ENCODE data around the gene PSMD2. TPM values are rescaled to one million over a fixed set of nuclear protein-coding genes. Genes with fewer than 3 reads are reported as not detected.

The PSMD2 gene
- total RNA-seq, 4 donors from 2014 or later, result 63.6 to 234 (median 195) TPM

DNA sequence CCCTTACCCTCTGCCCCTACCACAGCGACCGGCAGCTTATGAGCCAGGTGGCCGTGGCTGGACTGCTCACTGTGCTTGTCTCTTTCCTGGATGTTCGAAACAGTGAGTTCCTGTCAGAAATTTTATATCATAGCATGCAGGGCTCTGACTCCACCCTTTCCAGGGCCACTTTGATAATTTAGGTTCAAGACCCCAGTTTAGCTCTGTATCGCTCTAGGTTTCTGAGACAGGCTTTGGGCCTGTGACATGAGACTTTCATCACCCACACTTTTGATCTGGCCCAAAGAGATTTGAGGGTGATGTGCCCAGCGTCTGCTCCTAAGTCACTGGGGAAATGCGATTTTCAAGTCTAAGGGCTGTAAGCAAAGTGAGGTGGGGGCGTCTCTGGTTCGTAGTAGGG lies 8.9 kb downstream of the PSMD2 start:
- no peak for DNase-seq
- Histone ChIP-seq H3K4me3 (no peak overlapping the region), H3K36me3 (peaks cover 0 to 31% (median 15%) of the 10 kb centered on the region in 4 donors), H3K4me1 (peaks cover 0 to 13% (median 5%) of the 10 kb centered on the region in 4 donors), H3K9me3 (no peaks in the 10 kb centered on the region), H3K27me3 (no peaks in the 10 kb centered on the region), H3K27ac (no peak overlapping the region)
- intact Hi-C loops (cut with DNase I; ENCODE audit: low total_unique reads) (loop anchor here (10.0 kb wide), 1 partner anchor 47 kb away; no protein-coding TSS in a partner anchor), in situ Hi-C loops (cut with MboI; ENCODE audit: low pct_ligation_motif_present in 1 of 4, low pct_unique_long_range_greater_than_20kb in 1 of 4, low sequenced_read_pairs in 3 of 4) (no loop called here)
- 96 to 100% methylated on average over 3 to 9 of the region's 9 CpGs for WGBS, 2 donors (ENCODE audit: low coverage in 1 of 2)
- TF ChIP-seq, protein P1, sequence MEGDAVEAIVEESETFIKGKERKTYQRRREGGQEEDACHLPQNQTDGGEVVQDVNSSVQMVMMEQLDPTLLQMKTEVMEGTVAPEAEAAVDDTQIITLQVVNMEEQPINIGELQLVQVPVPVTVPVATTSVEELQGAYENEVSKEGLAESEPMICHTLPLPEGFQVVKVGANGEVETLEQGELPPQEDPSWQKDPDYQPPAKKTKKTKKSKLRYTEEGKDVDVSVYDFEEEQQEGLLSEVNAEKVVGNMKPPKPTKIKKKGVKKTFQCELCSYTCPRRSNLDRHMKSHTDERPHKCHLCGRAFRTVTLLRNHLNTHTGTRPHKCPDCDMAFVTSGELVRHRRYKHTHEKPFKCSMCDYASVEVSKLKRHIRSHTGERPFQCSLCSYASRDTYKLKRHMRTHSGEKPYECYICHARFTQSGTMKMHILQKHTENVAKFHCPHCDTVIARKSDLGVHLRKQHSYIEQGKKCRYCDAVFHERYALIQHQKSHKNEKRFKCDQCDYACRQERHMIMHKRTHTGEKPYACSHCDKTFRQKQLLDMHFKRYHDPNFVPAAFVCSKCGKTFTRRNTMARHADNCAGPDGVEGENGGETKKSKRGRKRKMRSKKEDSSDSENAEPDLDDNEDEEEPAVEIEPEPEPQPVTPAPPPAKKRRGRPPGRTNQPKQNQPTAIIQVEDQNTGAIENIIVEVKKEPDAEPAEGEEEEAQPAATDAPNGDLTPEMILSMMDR (IDR thresholded peaks at IDR 0.05), result no peak
- no peak for TF ChIP-seq POLR2AphosphoS5 (IDR thresholded peaks at IDR 0.05)
- TF ChIP-seq EP300 (IDR thresholded peaks at IDR 0.05; ENCODE audit: low read depth), result no peak
- TF ChIP-seq POLR2A (IDR thresholded peaks at IDR 0.05), result no peak

DNA sequence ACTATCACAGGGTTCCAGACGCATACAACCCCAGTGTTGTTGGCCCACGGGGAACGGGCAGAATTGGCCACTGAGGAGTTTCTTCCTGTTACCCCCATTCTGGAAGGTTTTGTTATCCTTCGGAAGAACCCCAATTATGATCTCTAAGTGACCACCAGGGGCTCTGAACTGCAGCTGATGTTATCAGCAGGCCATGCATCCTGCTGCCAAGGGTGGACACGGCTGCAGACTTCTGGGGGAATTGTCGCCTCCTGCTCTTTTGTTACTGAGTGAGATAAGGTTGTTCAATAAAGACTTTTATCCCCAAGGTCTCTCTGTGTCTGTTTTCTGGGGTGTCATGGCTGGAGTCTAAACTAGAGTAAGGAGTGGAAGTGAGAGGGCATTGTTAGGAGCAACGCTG lies 9.7 kb downstream of the PSMD2 start:
- H3K27me3 ChIP-seq, result no peaks in the 10 kb centered on the region
- TF ChIP-seq POLR2AphosphoS5 (IDR thresholded peaks at IDR 0.05), result no peak
- TF ChIP-seq, protein P1 (IDR thresholded peaks at IDR 0.05), result no peak
- no peak for TF ChIP-seq EP300 (IDR thresholded peaks at IDR 0.05; ENCODE audit: low read depth)
- TF ChIP-seq POLR2A (IDR thresholded peaks at IDR 0.05), result no peak
- in situ Hi-C loops (cut with MboI; ENCODE audit: low pct_ligation_motif_present in 1 of 4, low pct_unique_long_range_greater_than_20kb in 1 of 4, low sequenced_read_pairs in 3 of 4) (no loop called here), intact Hi-C loops (cut with DNase I; ENCODE audit: low total_unique reads) (loop anchor here (10.0 kb wide), 1 partner anchor 46 kb away; no protein-coding TSS in a partner anchor)
- H3K4me3 ChIP-seq, result no peak overlapping the region
- 78 to 89% methylated on average over 5 to 7 of the region's 7 CpGs for WGBS, 2 donors (ENCODE audit: low coverage in 1 of 2)
- H3K27ac ChIP-seq, result no peak overlapping the region
- no peak for DNase-seq
- H3K9me3 ChIP-seq, result no peaks in the 10 kb centered on the region
- peaks cover 0 to 15% (median 6%) of the 10 kb centered on the region in 4 donors for H3K4me1 ChIP-seq
- peaks cover 0 to 23% (median 10%) of the 10 kb centered on the region in 4 donors for H3K36me3 ChIP-seq

DNA sequence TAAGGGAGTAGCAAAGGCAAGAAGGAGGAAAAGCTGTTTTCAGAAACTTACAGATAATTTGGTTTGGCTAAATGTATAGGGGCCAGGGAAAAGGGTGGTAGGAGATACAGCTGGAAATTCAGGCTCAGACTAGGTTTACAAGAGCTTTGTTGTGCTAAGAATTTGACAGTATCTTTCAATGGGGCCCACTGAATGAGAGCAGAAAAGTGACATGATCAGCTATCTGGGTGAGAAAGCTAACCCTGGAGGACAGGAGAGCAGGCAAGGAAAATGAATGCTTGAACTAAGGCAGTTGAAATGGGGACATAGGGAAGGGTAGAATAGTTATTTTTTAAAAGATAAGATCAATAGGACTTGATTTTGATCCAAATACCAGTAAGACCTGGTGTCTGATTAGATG lies 12.6 kb downstream of the PSMD2 start:
- Histone ChIP-seq H3K9me3 (no peaks in the 10 kb centered on the region), H3K4me3 (no peak overlapping the region), H3K36me3 (peaks cover 0 to 16% (median 6%) of the 10 kb centered on the region in 4 donors), H3K27ac (no peak overlapping the region), H3K27me3 (no peaks in the 10 kb centered on the region), H3K4me1 (peaks cover 9 to 23% (median 13%) of the 10 kb centered on the region in 4 donors)
- no peak for TF ChIP-seq POLR2AphosphoS5 (IDR thresholded peaks at IDR 0.05)
- in situ Hi-C loops (cut with MboI; ENCODE audit: low pct_ligation_motif_present in 1 of 4, low pct_unique_long_range_greater_than_20kb in 1 of 4, low sequenced_read_pairs in 3 of 4) (no loop called here), intact Hi-C loops (cut with DNase I; ENCODE audit: low total_unique reads) (no loop called here)
- DNase-seq, result no peak

DNA sequence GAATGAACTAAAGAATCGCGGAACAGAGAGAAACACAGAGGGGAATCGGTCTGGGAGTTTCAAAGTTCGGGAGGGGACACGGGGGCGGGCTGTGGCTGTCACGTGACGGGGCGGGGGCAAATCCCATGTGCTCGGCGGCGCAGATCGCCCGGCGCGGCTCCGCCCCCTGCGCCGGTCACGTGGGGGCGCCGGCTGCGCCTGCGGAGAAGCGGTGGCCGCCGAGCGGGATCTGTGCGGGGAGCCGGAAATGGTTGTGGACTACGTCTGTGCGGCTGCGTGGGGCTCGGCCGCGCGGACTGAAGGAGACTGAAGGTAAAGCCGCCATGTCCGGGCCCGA lies 15.3 kb downstream of the PSMD2 start, which contains the start of gene EIF4G1:
EIF4G1 (plus strand) TSS at position 244 of the 337 bp plus-strand sequence. CDS start 1,191 bp downstream, outside the sequence.
- WGBS, 2 donors (ENCODE audit: low coverage in 1 of 2), result 0% methylated on average over 22 of the region's 40 CpGs; no CpG with 5 or more reads in 1 of the 2 donors
- H3K9me3 ChIP-seq, result no peaks in the 10 kb centered on the region
- peak within 1 kb of the TSS; percentile 69 to 89 (median 74) for H3K4me3 ChIP-seq
- peaks cover 21 to 45% (median 35%) of the 10 kb centered on the region in 4 donors for H3K4me1 ChIP-seq
- peak within 1 kb of the TSS; percentile 94 to 98 (median 96) for H3K27ac ChIP-seq
- peaks cover 0 to 8% (median 0%) of the 10 kb centered on the region in 4 donors for H3K36me3 ChIP-seq
- intact Hi-C loops (cut with DNase I; ENCODE audit: low total_unique reads), result no loop called here
- TF ChIP-seq POLR2A (IDR thresholded peaks at IDR 0.05) (peak; percentile 47), POLR2AphosphoS5 (IDR thresholded peaks at IDR 0.05) (peak; percentile 79 to 87 (median 83))
- TF ChIP-seq, protein P1 (IDR thresholded peaks at IDR 0.05), result no peak
- DNase-seq, result peak; percentile 96
- in situ Hi-C loops (cut with MboI; ENCODE audit: low pct_ligation_motif_present in 1 of 4, low pct_unique_long_range_greater_than_20kb in 1 of 4, low sequenced_read_pairs in 3 of 4), result no loop called here
- H3K27me3 ChIP-seq, result no peaks in the 10 kb centered on the region

All from transverse colon (tissue), 4 donors.